Endodermal cell (in vitro differentiated cells): ENCODE results near the gene SMC1B. TPM values are rescaled to one million over a fixed set of nuclear protein-coding genes. Genes with fewer than 3 reads are reported as not detected.
"Not testable (repeated sequence)": the region's sequence is repeated elsewhere in the genome, so short reads cannot be mapped to it uniquely, and the experiment has no call there.

ENCODE experiments used
- DNase-seq: peaks from one replicate; pipeline ENCODE4 v3.0.0-alpha.2; 2017
- H3K27ac ChIP-seq: 2 replicates; pipeline ENCODE4 v1.5.1; 2013; ENCODE audit warnings: mild to moderate bottlenecking, low read depth, low read length, moderate library complexity
- H3K27me3 ChIP-seq: 2 replicates; pipeline ENCODE4 v1.6.1; 2013; ENCODE audit warnings: mild to moderate bottlenecking, low read length, moderate library complexity; ENCODE audit not compliant: insufficient read depth, control insufficient read depth, poor library complexity, severe bottlenecking
- H3K36me3 ChIP-seq: 2 replicates; pipeline ENCODE4 v1.7.0; 2013; ENCODE audit warnings: mild to moderate bottlenecking, low read length, moderate library complexity; ENCODE audit not compliant: control insufficient read depth, insufficient read depth
- H3K4me1 ChIP-seq: one replicate; pipeline ENCODE4 v1.7.0; 2013; ENCODE audit warnings: low read length; ENCODE audit not compliant: control insufficient read depth, insufficient read depth
- H3K4me3 ChIP-seq: 2 replicates; pipeline ENCODE4 v1.5.1; 2013; ENCODE audit warnings: mild to moderate bottlenecking, low read length, moderate library complexity
- H3K9ac ChIP-seq: 2 replicates; pipeline ENCODE4 v1.6.1; 2013; ENCODE audit warnings: mild to moderate bottlenecking, low read length, moderate library complexity; ENCODE audit not compliant: poor library complexity, severe bottlenecking; ENCODE audit errors: extremely low read depth
- H3K9me3 ChIP-seq: 2 replicates; pipeline ENCODE4 v1.6.1; 2013; ENCODE audit warnings: mild to moderate bottlenecking, low read length, moderate library complexity; ENCODE audit not compliant: control insufficient read depth
- H3K27ac Mint-ChIP-seq: 2 replicates; pipeline ENCODE4 v1.8.0; 2020; ENCODE audit warnings: mixed read lengths
- H3K27me3 Mint-ChIP-seq: 2 replicates; pipeline ENCODE4 v1.8.0; 2021; ENCODE audit warnings: mild to moderate bottlenecking, mixed read lengths; ENCODE audit not compliant: insufficient read depth
- H3K36me3 Mint-ChIP-seq: 2 replicates; pipeline ENCODE4 v1.8.0; 2020; ENCODE audit warnings: low read depth, mixed read lengths
- H3K4me1 Mint-ChIP-seq: 2 replicates; pipeline ENCODE4 v1.8.0; 2020; ENCODE audit warnings: mixed read lengths
- H3K4me3 Mint-ChIP-seq: 2 replicates; pipeline ENCODE4 v1.8.0; 2020; ENCODE audit warnings: mild to moderate bottlenecking, moderate library complexity, mixed read lengths
- H3K9me3 Mint-ChIP-seq: 2 replicates; pipeline ENCODE4 v1.8.0; 2020; ENCODE audit warnings: mild to moderate bottlenecking, mixed read lengths
- CTCF ChIP-seq: fragments of 200-600 bp; sonication (generic); conservative IDR thresholded peaks from 2 replicates; pipeline ENCODE4 v1.5.0; 2021; ENCODE audit warnings: antibody characterized with exemption, mild to moderate bottlenecking
- WGBS, 2 experiments: methylation state at CpG; one replicate each; pipeline versions ENCODE4 v1.1.5 to v1.1.7; 2013; ENCODE audit warnings: missing lambda C conversion rate in 2 of 2, mixed read lengths in 1 of 2; ENCODE audit not compliant: insufficient coverage in 1 of 2, insufficient read length in 1 of 2; 5-methylcytosine and 5-hydroxymethylcytosine counted together
- total RNA-seq, 2 donors: library from RNA; stranded (reverse); fragmentation: NEBNext Ultra II Directional in 1 of 2; extraction: Animal tissue kit (Norgen Biotek cat#: 25700) in 1 of 2; gene quantifications; 2 replicates in 1 of 2; 3 replicates in 1 of 2; pipeline ENCODE4 v1.2.1, GENCODE V29; 2021

Gene SMC1B
- total RNA-seq, 2 donors from 2014 or later = 0.11 TPM; not detected in 1

GRCh38 chr22:45376009-45376408, 37.4 kb downstream of the SMC1B start:
- Mint-ChIP-seq H3K36me3 (no peaks in the 10 kb centered on the region), H3K4me1 (no peaks in the 10 kb centered on the region), H3K27ac (no peak overlapping the region), H3K9me3 (peaks cover 22% of the 10 kb centered on the region), H3K4me3 (no peak overlapping the region), H3K27me3 (peaks cover 7% of the 10 kb centered on the region)
- no peak for TF ChIP-seq CTCF
- Histone ChIP-seq H3K4me1 (no peaks in the 10 kb centered on the region), H3K27ac (no peak overlapping the region), H3K4me3 (no peak overlapping the region), H3K36me3 (no peaks in the 10 kb centered on the region), H3K9ac (no peak overlapping the region), H3K9me3 (peaks cover 14% of the 10 kb centered on the region), H3K27me3 (no peaks in the 10 kb centered on the region)
- DNase-seq = no peak
- 100% methylated on average over 3 of the region's 3 CpGs; no CpG with 5 or more reads in 1 of the 2 experiments for WGBS, 2 experiments

GRCh38 chr22:45373592-45373991, 39.8 kb downstream of the SMC1B start:
- not testable (repeated sequence) for H3K4me1 ChIP-seq, H3K27ac Mint-ChIP-seq, H3K27ac ChIP-seq, DNase-seq, H3K4me3 Mint-ChIP-seq, H3K27me3 Mint-ChIP-seq, H3K9ac ChIP-seq, H3K4me1 Mint-ChIP-seq, H3K36me3 Mint-ChIP-seq, H3K36me3 ChIP-seq, H3K27me3 ChIP-seq, H3K4me3 ChIP-seq
- peaks cover 14% of the 10 kb centered on the region for H3K9me3 ChIP-seq
- peaks cover 22% of the 10 kb centered on the region for H3K9me3 Mint-ChIP-seq
- 98 to 100% methylated on average over 3 of the region's 3 CpGs for WGBS, 2 experiments

DNA sequence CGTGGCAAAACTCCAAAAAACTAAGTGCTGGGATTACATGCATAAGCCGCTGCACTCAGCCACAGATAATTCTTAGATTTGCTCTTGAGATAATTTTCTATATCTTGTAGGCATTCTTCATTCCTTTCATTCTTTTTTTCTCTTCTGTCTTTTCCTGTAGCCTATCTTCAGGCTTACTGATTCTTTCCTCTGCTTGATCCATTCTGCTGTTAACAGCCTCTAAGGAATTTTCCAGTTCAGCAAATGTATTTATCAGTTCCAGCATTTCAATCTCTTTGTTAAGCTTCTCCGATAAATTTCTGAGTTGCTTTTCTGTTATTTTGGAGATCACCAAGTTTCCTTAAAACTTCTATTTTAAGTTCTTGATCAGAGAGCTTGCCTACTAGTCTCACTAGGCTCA, 46.7 kb downstream of the SMC1B start:
- H3K9me3 ChIP-seq = peaks cover 12% of the 10 kb centered on the region
- H3K4me3 Mint-ChIP-seq = no peak overlapping the region
- H3K36me3 ChIP-seq = no peaks in the 10 kb centered on the region
- H3K4me1 Mint-ChIP-seq = no peaks in the 10 kb centered on the region
- WGBS, 2 experiments = 86 to 92% methylated on average over 3 of the region's 3 CpGs
- no peak for TF ChIP-seq CTCF
- no peaks in the 10 kb centered on the region for H3K4me1 ChIP-seq
- peaks cover 7% of the 10 kb centered on the region for H3K27me3 Mint-ChIP-seq
- no peak for DNase-seq
- no peaks in the 10 kb centered on the region for H3K36me3 Mint-ChIP-seq
- H3K27me3 ChIP-seq = no peaks in the 10 kb centered on the region
- no peak overlapping the region for H3K4me3 ChIP-seq
- H3K9me3 Mint-ChIP-seq = peaks cover 5% of the 10 kb centered on the region
- no peak overlapping the region for H3K27ac ChIP-seq
- no peak overlapping the region for H3K27ac Mint-ChIP-seq
- H3K9ac ChIP-seq = no peak overlapping the region

DNA sequence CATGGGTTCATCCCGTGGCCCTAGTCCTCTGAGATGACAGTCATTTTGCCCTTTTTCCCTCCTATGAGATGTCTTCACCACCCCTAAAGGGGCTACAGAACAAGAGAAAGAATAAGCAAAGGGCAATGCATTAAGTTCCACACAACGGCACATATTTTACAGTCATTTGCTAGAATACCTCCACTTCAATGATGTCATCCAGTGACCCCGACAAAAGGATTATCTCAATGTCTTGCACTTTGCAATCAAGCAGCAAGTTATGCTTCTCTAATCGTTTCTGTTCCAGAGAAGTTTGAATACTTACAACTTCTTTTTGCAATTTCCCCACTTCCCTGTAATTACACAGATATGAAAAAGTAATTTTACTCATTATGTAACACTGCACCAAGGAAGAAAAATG, 53.8 kb downstream of the SMC1B start:
- 90% methylated on average over 3 to 4 of the region's 4 CpGs for WGBS, 2 experiments
- Mint-ChIP-seq H3K27ac (no peak overlapping the region), H3K36me3 (no peaks in the 10 kb centered on the region), H3K4me3 (no peak overlapping the region), H3K9me3 (no peaks in the 10 kb centered on the region), H3K4me1 (no peaks in the 10 kb centered on the region), H3K27me3 (peaks cover 12% of the 10 kb centered on the region)
- H3K36me3 ChIP-seq = no peaks in the 10 kb centered on the region
- no peaks in the 10 kb centered on the region for H3K4me1 ChIP-seq
- H3K9ac ChIP-seq = no peak overlapping the region
- H3K27ac ChIP-seq = no peak overlapping the region
- H3K4me3 ChIP-seq = no peak overlapping the region
- TF ChIP-seq CTCF = no peak
- H3K9me3 ChIP-seq = no peaks in the 10 kb centered on the region
- DNase-seq = no peak
- H3K27me3 ChIP-seq = no peaks in the 10 kb centered on the region
